IMR-90 (cell line): ENCODE results near the gene PDCD10. TPM values are rescaled to one million over a fixed set of nuclear protein-coding genes. Genes with fewer than 3 reads are reported as not detected.

ENCODE experiments used
- ATAC-seq: fragments of 200-7000 bp; cut with Tn5 transposase; 2 replicates; pipeline ENCODE4 v1.9.1; 2020; ENCODE audit warnings: low read depth, mild to moderate bottlenecking, moderate library complexity
- BruUV-seq: library from RNA; stranded (reverse); fragments of 400-500 nt; replicated peaks from 2 replicates; lab custom pipeline; 2021; lab: Mats Ljungman, UMichigan
- CTCF ChIA-PET: fragments of 300-600 bp; formaldehyde crosslinking; extraction: SDS; loops from one replicate; lab custom pipeline; 2021; ENCODE audit warnings: antibody characterized with exemption; lab: Yijun Ruan, JAX
- POLR2A ChIA-PET: fragments of 300-600 bp; sonication (Branson Sonifier 250); formaldehyde crosslinking; loops from one replicate; lab custom pipeline; 2022; ENCODE audit warnings: antibody characterized with exemption; ENCODE audit not compliant: unreplicated experiment; lab: Charles Lee
- DNase-seq: peaks from one replicate; pipeline ENCODE4 v3.0.0; 2013
- H2AFZ ChIP-seq: replicated peaks from 2 replicates; pipeline ENCODE3; 2013; ENCODE audit warnings: low read length, mild to moderate bottlenecking; ENCODE audit not compliant: poor library complexity
- H2AK5ac ChIP-seq: 2 replicates; pipeline ENCODE4 v1.6.1; 2013; ENCODE audit warnings: low read depth, low read length, inconsistent platforms
- H2AK9ac ChIP-seq: replicated peaks from 2 replicates; pipeline ENCODE3; 2013; ENCODE audit warnings: mild to moderate bottlenecking, low read depth, low read length, moderate library complexity; ENCODE audit not compliant: poor library complexity
- H2BK120ac ChIP-seq: 2 replicates; pipeline ENCODE4 v1.6.1; 2013; ENCODE audit warnings: low read depth, low read length, inconsistent platforms
- H2BK15ac ChIP-seq: 3 replicates; pipeline ENCODE4 v1.6.1; 2013; ENCODE audit warnings: low read depth, low read length, inconsistent platforms
- H2BK20ac ChIP-seq: 2 replicates; pipeline ENCODE4 v1.6.1; 2013; ENCODE audit warnings: low read depth, mild to moderate bottlenecking, inconsistent platforms, low read length, moderate library complexity
- H2BK5ac ChIP-seq: 2 replicates; pipeline ENCODE4 v1.6.1; 2013; ENCODE audit warnings: mild to moderate bottlenecking, low read depth, low read length, inconsistent platforms; ENCODE audit not compliant: poor library complexity, severe bottlenecking
- H3K14ac ChIP-seq: replicated peaks from 2 replicates; pipeline ENCODE4 v1.6.1; 2013; ENCODE audit warnings: low read depth, low read length, inconsistent platforms
- H3K18ac ChIP-seq: 2 replicates; pipeline ENCODE4 v1.6.1; 2013; ENCODE audit warnings: low read depth, low read length, control low read depth
- H3K23ac ChIP-seq: 2 replicates; pipeline ENCODE4 v1.6.1; 2013; ENCODE audit warnings: low read depth, low read length, inconsistent platforms
- H3K27ac ChIP-seq: 2 replicates; pipeline ENCODE4 v1.5.1; 2013; ENCODE audit warnings: mild to moderate bottlenecking, control low read depth, low read length; ENCODE audit not compliant: insufficient read depth
- H3K27me3 ChIP-seq: 2 replicates; pipeline ENCODE4 v1.6.1; 2013; ENCODE audit warnings: low read length; ENCODE audit not compliant: control insufficient read depth, insufficient read depth
- H3K36me3 ChIP-seq: 2 replicates; pipeline ENCODE4 v1.6.1; 2013; ENCODE audit warnings: low read length, mixed read lengths; ENCODE audit not compliant: control insufficient read depth, insufficient read depth
- H3K4ac ChIP-seq: 2 replicates; pipeline ENCODE4 v1.6.1; 2013; ENCODE audit warnings: low read depth, low read length, inconsistent platforms
- H3K4me1 ChIP-seq: 2 replicates; pipeline ENCODE4 v1.6.1; 2013; ENCODE audit warnings: low read length, mixed read lengths; ENCODE audit not compliant: control insufficient read depth, insufficient read depth
- H3K4me2 ChIP-seq: 2 replicates; pipeline ENCODE4 v1.6.1; 2013; ENCODE audit warnings: low read depth, mild to moderate bottlenecking, control low read depth, low read length, moderate library complexity
- H3K4me3 ChIP-seq: 2 replicates; pipeline ENCODE4 v1.5.1; 2013; ENCODE audit warnings: low read depth, mild to moderate bottlenecking, control low read depth, low read length, moderate library complexity; ENCODE audit not compliant: insufficient read depth
- H3K56ac ChIP-seq: 2 replicates; pipeline ENCODE4 v1.6.1; 2013; ENCODE audit warnings: low read length, inconsistent platforms; ENCODE audit not compliant: insufficient read depth; ENCODE audit errors: extremely low read depth
- H3K79me1 ChIP-seq, 2 experiments: 2 replicates each; pipeline ENCODE4 v1.6.1; 2013; ENCODE audit warnings: low read length in 2 of 2, inconsistent platforms in 1 of 2, low read depth in 1 of 2
- H3K9ac ChIP-seq: 2 replicates; pipeline ENCODE4 v1.6.1; 2013; ENCODE audit warnings: low read depth, low read length, control low read depth
- H3K9me1 ChIP-seq: 2 replicates; pipeline ENCODE4 v1.6.1; 2013; ENCODE audit warnings: low read length, inconsistent platforms; ENCODE audit not compliant: insufficient read depth
- H3K9me3 ChIP-seq: 2 replicates; pipeline ENCODE4 v1.6.1; 2013; ENCODE audit warnings: low read length; ENCODE audit not compliant: control insufficient read depth, insufficient read depth
- H4K20me1 ChIP-seq: 2 replicates; pipeline ENCODE4 v1.6.1; 2013; ENCODE audit warnings: low read length, inconsistent platforms; ENCODE audit not compliant: insufficient read depth
- H4K5ac ChIP-seq: 2 replicates; pipeline ENCODE4 v1.6.1; 2013; ENCODE audit warnings: mild to moderate bottlenecking, low read depth, low read length, control low read depth
- H4K8ac ChIP-seq, 2 experiments: 2 replicates each; pipeline ENCODE4 v1.6.1; 2013; ENCODE audit warnings: low read depth in 2 of 2, low read length in 2 of 2, control low read depth in 1 of 2, inconsistent platforms in 1 of 2
- H4K91ac ChIP-seq: 2 replicates; pipeline ENCODE4 v1.6.1; 2013; ENCODE audit warnings: low read depth, low read length, inconsistent platforms; ENCODE audit not compliant: insufficient read depth
- BHLHE40 ChIP-seq: fragments of 150-350 bp; IDR thresholded peaks from 2 replicates; pipeline ENCODE4 v1.6.1; 2016; ENCODE audit warnings: mild to moderate bottlenecking, low read depth, low read length
- CEBPB ChIP-seq: IDR thresholded peaks from 2 replicates; pipeline ENCODE4 v1.6.1; 2012; ENCODE audit warnings: low read depth, low read length, improper control_type of control experiment
- CHD1 ChIP-seq: IDR thresholded peaks from 2 replicates; pipeline ENCODE4 v1.6.1; 2012; ENCODE audit warnings: low read depth, low read length, improper control_type of control experiment
- CTCF ChIP-seq: conservative IDR thresholded peaks from 2 replicates; pipeline ENCODE4 v1.5.1; 2012; ENCODE audit warnings: mild to moderate bottlenecking, low read depth, low read length, improper control_type of control experiment
- FOS ChIP-seq: fragments of 150-350 bp; IDR thresholded peaks from 2 replicates; pipeline ENCODE4 v1.6.1; 2016; ENCODE audit warnings: low read depth, low read length
- MAFK ChIP-seq: IDR thresholded peaks from 2 replicates; pipeline ENCODE4 v1.6.1; 2012; ENCODE audit warnings: low read depth, low read length, improper control_type of control experiment
- MAZ ChIP-seq: IDR thresholded peaks from 2 replicates; pipeline ENCODE4 v1.6.1; 2012; ENCODE audit warnings: low read depth, mild to moderate bottlenecking, low read length, improper control_type of control experiment, moderate library complexity, borderline replicate concordance
- MXI1 ChIP-seq: IDR thresholded peaks from 2 replicates; pipeline ENCODE4 v1.6.1; 2012; ENCODE audit warnings: low read depth, mild to moderate bottlenecking, low read length, moderate library complexity, borderline replicate concordance
- NFE2L2 ChIP-seq: fragments of 150-350 bp; IDR thresholded peaks from 2 replicates; pipeline ENCODE4 v1.6.1; 2016; ENCODE audit warnings: low read depth, mild to moderate bottlenecking, low read length
- POLR2A ChIP-seq: IDR thresholded peaks from 2 replicates; pipeline ENCODE4 v1.6.1; 2012; ENCODE audit warnings: mild to moderate bottlenecking, low read depth, low read length
- RAD21 ChIP-seq: IDR thresholded peaks from 2 replicates; pipeline ENCODE4 v1.6.1; 2012; ENCODE audit warnings: low read length, improper control_type of control experiment
- RCOR1 ChIP-seq: IDR thresholded peaks from 2 replicates; pipeline ENCODE4 v1.6.1; 2012; ENCODE audit warnings: mild to moderate bottlenecking, low read length, improper control_type of control experiment; ENCODE audit not compliant: insufficient replicate concordance
- RFX5 ChIP-seq: IDR thresholded peaks from 2 replicates; pipeline ENCODE4 v1.8.0; 2012; ENCODE audit warnings: low read depth, mild to moderate bottlenecking, low read length, moderate library complexity
- SMC3 ChIP-seq: fragments of 150-350 bp; IDR thresholded peaks from 2 replicates; pipeline ENCODE4 v1.6.1; 2016; ENCODE audit warnings: low read depth, mild to moderate bottlenecking, antibody characterized with exemption, low read length, moderate library complexity
- USF2 ChIP-seq: fragments of 150-350 bp; IDR thresholded peaks from 2 replicates; pipeline ENCODE4 v1.6.1; 2017; ENCODE audit warnings: mild to moderate bottlenecking, antibody characterized with exemption, low read length, low read depth
- WGBS, 2 experiments: methylation state at CpG; one replicate each; pipeline versions ENCODE4 v1.1.5 to v1.1.7; 2013; ENCODE audit warnings: missing lambda C conversion rate in 2 of 2; ENCODE audit not compliant: insufficient read length in 1 of 2; ENCODE audit errors: extremely low coverage in 2 of 2; 5-methylcytosine and 5-hydroxymethylcytosine counted together
- dilution Hi-C: fragments of 300-500 bp; cut with HindIII; formaldehyde crosslinking; loops from one replicate; pipeline ENCODE4 v1.14.3; 2018; ENCODE audit warnings: low sequenced_read_pairs; ENCODE audit not compliant: unreplicated experiment
- in situ Hi-C: fragments of 300-500 bp; cut with MboI; formaldehyde crosslinking; loops from 3 replicates; pipeline ENCODE4 v1.14.3; 2019; ENCODE audit warnings: low sequenced_read_pairs, inconsistent platforms, mixed read lengths
- intact Hi-C: fragments of 100-400 bp; cut with micrococcal nuclease; formaldehyde crosslinking; loops from 2 replicates; pipeline ENCODE4 v1.10.0; 2022
- polyA plus RNA-seq, 3 experiments: library from polyadenylated mRNA; depleted of rRNA; stranded (reverse); fragments of >200 nt; gene quantifications; 2 replicates each; pipeline ENCODE4 v1.2.3, GENCODE V29; 2012; ENCODE audit warnings: low replicate concordance in 1 of 3
- total RNA-seq: library from RNA; depleted of rRNA; stranded (reverse); fragments of >200 nt; gene quantifications from 2 replicates; pipeline ENCODE4 v1.2.3, GENCODE V29; 2012
- TF ChIP-seq, protein P1 (sequence below): fragments of 150-350 bp; IDR thresholded peaks from 2 replicates; pipeline ENCODE4 v1.6.1; 2016; ENCODE audit warnings: low read depth, mild to moderate bottlenecking, low read length, moderate library complexity, borderline replicate concordance

Gene PDCD10
- total and polyA plus RNA-seq, 2 of the 4 experiments (the other 2 are of a cell fraction), result 36.7 to 47.3 TPM

GRCh38 chr3:167657684-167658225 is 76.9 kb downstream of the PDCD10 start:
- intact Hi-C loops (no loop called here), in situ Hi-C loops (no loop called here), dilution Hi-C loops (no loop called here)
- Histone ChIP-seq H3K9me1 (no peaks in the 10 kb centered on the region), H3K23ac (no peak overlapping the region), H3K4ac (no peak overlapping the region), H4K5ac (no peak overlapping the region), H3K27ac (no peak overlapping the region), H4K91ac (no peak overlapping the region), H2AK5ac (no peak overlapping the region), H2BK15ac (no peak overlapping the region), H2BK5ac (no peak overlapping the region), H2BK20ac (no peak overlapping the region), H3K9ac (no peak overlapping the region), H3K79me1 (no peaks in the 10 kb centered on the region), H3K9me3 (no peaks in the 10 kb centered on the region), H3K27me3 (no peaks in the 10 kb centered on the region), H2BK120ac (no peak overlapping the region), H3K4me1 (no peaks in the 10 kb centered on the region), H3K18ac (no peak overlapping the region), H3K36me3 (no peaks in the 10 kb centered on the region), H3K56ac (no peak overlapping the region), H2AK9ac (no peak overlapping the region), H4K20me1 (no peaks in the 10 kb centered on the region), H2AFZ (no peak overlapping the region), H4K8ac (no peak overlapping the region), H3K4me2 (no peak overlapping the region), H3K14ac (no peak overlapping the region), H3K4me3 (no peak overlapping the region)
- ChIA-PET POLR2A (no interaction called here), CTCF (no interaction called here)
- DNase-seq, result no peak
- TF ChIP-seq RCOR1 (no peak), RAD21 (no peak), NFE2L2 (no peak), SMC3 (no peak), RFX5 (no peak), CHD1 (no peak), POLR2A (no peak), CEBPB (no peak), MAFK (no peak), MXI1 (no peak), FOS (no peak), MAZ (no peak), CTCF (no peak), USF2 (no peak), BHLHE40 (no peak)
- TF ChIP-seq, protein P1, sequence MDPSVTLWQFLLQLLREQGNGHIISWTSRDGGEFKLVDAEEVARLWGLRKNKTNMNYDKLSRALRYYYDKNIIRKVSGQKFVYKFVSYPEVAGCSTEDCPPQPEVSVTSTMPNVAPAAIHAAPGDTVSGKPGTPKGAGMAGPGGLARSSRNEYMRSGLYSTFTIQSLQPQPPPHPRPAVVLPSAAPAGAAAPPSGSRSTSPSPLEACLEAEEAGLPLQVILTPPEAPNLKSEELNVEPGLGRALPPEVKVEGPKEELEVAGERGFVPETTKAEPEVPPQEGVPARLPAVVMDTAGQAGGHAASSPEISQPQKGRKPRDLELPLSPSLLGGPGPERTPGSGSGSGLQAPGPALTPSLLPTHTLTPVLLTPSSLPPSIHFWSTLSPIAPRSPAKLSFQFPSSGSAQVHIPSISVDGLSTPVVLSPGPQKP, result no peak
- no peak for ATAC-seq
- no TSS peak for BruUV-seq
- WGBS, 2 experiments, result no CpG with 5 or more reads among the region's 3 CpGs
